Activated CD4-positive, alpha-beta T cell treated with anti-CD3 and anti-CD28 coated beads, Interleukin-2, amount 50 U/mL, for 16 hours (primary cell): ENCODE measurements around the gene UNK.
"Not testable (repeated sequence)": the region's sequence is repeated elsewhere in the genome, so short reads cannot be mapped to it uniquely, and the experiment has no call there.

Source experiments
- DNase-seq: peaks from one replicate; pipeline ENCODE4 v3.0.0-alpha.2; 2020

The UNK gene

GRCh38 chr17:75773808-75774470, 10.7 kb upstream of the UNK start:
- DNase-seq, result no peak

GRCh38 chr17:75774471-75774990, 10.1 kb upstream of the UNK start:
- no peak for DNase-seq

GRCh38 chr17:75774991-75775668, 9.5 kb upstream of the UNK start:
- DNase-seq, result no peak

- DNase-seq, result no peak
Observed at GRCh38 chr17:75776386-75777295, 8.0 kb upstream of the UNK start.

GRCh38 chr17:75777296-75777922, 7.2 kb upstream of the UNK start:
- no peak for DNase-seq

GRCh38 chr17:75778066-75778860, 6.3 kb upstream of the UNK start:
- not testable (repeated sequence) for DNase-seq

GRCh38 chr17:75778861-75779249, 5.8 kb upstream of the UNK start:
- DNase-seq, result peak; percentile 80

- peak; percentile 99 for DNase-seq
Observed at GRCh38 chr17:75779250-75779986, 5.2 kb upstream of the UNK start.

GRCh38 chr17:75779987-75780889, 4.4 kb upstream of the UNK start:
- no peak for DNase-seq

- peak; percentile 89 for DNase-seq
Observed at GRCh38 chr17:75783069-75783783, 1.4 kb upstream of the UNK start.

- DNase-seq, result no peak
Observed at GRCh38 chr17:75783803-75784472, 668 bp upstream of the UNK start.

- peak; percentile 95 for DNase-seq
Observed at GRCh38 chr17:75785016-75785890, 647 bp downstream of the UNK start.

GRCh38 chr17:75791254-75791653, 6.6 kb downstream of the UNK start:
- DNase-seq, result no peak

GRCh38 chr17:75793460-75793859, 8.9 kb downstream of the UNK start:
- no peak for DNase-seq

GRCh38 chr17:75795820-75796607, 11.4 kb downstream of the UNK start:
- no peak for DNase-seq

- no peak for DNase-seq
Observed at GRCh38 chr17:75799402-75799801, 14.8 kb downstream of the UNK start.

GRCh38 chr17:75803883-75804282, 19.3 kb downstream of the UNK start:
- no peak for DNase-seq
